Osteocyte (in vitro differentiated cells): ENCODE data around the gene IRAK3. TPM values are rescaled to one million over a fixed set of nuclear protein-coding genes. Genes with fewer than 3 reads are reported as not detected.

Experiments
- DNase-seq: peaks from one replicate; pipeline ENCODE4 v3.0.0; 2021; ENCODE audit warnings: mixed read lengths; ENCODE audit not compliant: unreplicated experiment; ENCODE audit errors: extremely low spot score
- H3K27ac Mint-ChIP-seq: one replicate; pipeline ENCODE4 v1.8.0; 2021; ENCODE audit warnings: mild to moderate bottlenecking, mixed read lengths; ENCODE audit not compliant: unreplicated experiment
- H3K27me3 Mint-ChIP-seq: one replicate; pipeline ENCODE4 v1.8.0; 2021; ENCODE audit warnings: mixed read lengths; ENCODE audit not compliant: unreplicated experiment
- H3K36me3 Mint-ChIP-seq: one replicate; pipeline ENCODE4 v1.8.0; 2021; ENCODE audit warnings: mixed read lengths; ENCODE audit not compliant: unreplicated experiment
- H3K4me1 Mint-ChIP-seq: one replicate; pipeline ENCODE4 v1.8.0; 2021; ENCODE audit warnings: mixed read lengths; ENCODE audit not compliant: unreplicated experiment
- H3K4me3 Mint-ChIP-seq: one replicate; pipeline ENCODE4 v1.8.0; 2021; ENCODE audit warnings: mild to moderate bottlenecking, moderate library complexity, mixed read lengths; ENCODE audit not compliant: unreplicated experiment
- H3K9me3 Mint-ChIP-seq: one replicate; pipeline ENCODE4 v1.8.0; 2021; ENCODE audit warnings: mixed read lengths; ENCODE audit not compliant: unreplicated experiment
- total RNA-seq: library from RNA; stranded (reverse); gene quantifications from 2 replicates; pipeline ENCODE4 v1.2.1, GENCODE V29; 2021
- TF ChIP-seq, protein P1 (sequence below): fragments of 200-600 bp; sonication (generic); IDR thresholded peaks from 2 replicates; pipeline ENCODE4 v1.5.0; 2021; ENCODE audit warnings: antibody characterized with exemption, mild to moderate bottlenecking, moderate library complexity

IRAK3 gene
- total RNA-seq, 1 donor from 2014 or later, result 0.32 TPM

DNA sequence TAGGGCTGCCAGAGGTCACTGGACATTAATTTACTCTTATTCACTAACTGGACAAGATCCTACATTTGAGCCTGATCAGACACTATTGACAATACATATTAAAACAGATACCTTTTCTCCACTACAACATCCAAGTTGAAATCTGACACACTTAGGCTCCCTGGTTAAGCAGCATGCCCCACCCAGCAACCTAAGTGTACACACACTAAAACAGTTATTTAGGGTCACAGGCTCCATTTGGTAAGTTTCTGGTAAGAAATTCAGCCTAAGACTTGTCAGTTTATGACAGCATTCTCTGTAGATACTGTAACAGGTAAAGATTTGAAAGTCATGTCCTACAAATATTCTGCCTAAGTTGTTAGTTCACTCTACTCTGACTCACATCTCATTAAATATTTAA is 46.2 kb upstream of the IRAK3 start:
- TF ChIP-seq, protein P1, sequence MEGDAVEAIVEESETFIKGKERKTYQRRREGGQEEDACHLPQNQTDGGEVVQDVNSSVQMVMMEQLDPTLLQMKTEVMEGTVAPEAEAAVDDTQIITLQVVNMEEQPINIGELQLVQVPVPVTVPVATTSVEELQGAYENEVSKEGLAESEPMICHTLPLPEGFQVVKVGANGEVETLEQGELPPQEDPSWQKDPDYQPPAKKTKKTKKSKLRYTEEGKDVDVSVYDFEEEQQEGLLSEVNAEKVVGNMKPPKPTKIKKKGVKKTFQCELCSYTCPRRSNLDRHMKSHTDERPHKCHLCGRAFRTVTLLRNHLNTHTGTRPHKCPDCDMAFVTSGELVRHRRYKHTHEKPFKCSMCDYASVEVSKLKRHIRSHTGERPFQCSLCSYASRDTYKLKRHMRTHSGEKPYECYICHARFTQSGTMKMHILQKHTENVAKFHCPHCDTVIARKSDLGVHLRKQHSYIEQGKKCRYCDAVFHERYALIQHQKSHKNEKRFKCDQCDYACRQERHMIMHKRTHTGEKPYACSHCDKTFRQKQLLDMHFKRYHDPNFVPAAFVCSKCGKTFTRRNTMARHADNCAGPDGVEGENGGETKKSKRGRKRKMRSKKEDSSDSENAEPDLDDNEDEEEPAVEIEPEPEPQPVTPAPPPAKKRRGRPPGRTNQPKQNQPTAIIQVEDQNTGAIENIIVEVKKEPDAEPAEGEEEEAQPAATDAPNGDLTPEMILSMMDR, result no peak
- Mint-ChIP-seq H3K27me3 (no peaks in the 10 kb centered on the region), H3K27ac (no peak overlapping the region), H3K4me1 (peaks cover 4% of the 10 kb centered on the region), H3K9me3 (peaks cover 26% of the 10 kb centered on the region), H3K4me3 (no peak overlapping the region), H3K36me3 (peaks cover 34% of the 10 kb centered on the region)
- no peak for DNase-seq

DNA sequence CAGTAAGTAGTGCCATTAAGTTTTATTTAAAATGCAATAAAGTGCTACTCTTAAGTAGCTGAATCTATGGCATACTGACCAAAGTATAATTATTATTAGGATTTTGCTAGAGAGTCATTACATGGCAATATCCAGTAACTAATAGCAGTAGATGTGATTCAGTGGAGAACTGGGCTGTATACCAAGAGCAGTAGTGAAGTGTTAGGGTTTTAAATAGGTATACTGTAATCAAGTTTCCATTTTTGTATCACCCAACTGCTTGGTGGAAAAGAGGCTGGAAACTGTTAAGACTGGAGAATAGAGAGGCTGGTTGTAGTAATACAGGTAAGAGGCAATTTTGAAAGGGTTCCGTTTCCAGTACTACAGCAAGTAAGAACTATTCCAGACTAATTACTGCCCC is 45.1 kb upstream of the IRAK3 start:
- no peak for DNase-seq
- peaks cover 4% of the 10 kb centered on the region for H3K4me1 Mint-ChIP-seq
- TF ChIP-seq, protein P1, result no peak
- peaks cover 33% of the 10 kb centered on the region for H3K36me3 Mint-ChIP-seq
- H3K27ac Mint-ChIP-seq, result no peak overlapping the region
- H3K27me3 Mint-ChIP-seq, result no peaks in the 10 kb centered on the region
- H3K4me3 Mint-ChIP-seq, result no peak overlapping the region
- H3K9me3 Mint-ChIP-seq, result peaks cover 26% of the 10 kb centered on the region

DNA sequence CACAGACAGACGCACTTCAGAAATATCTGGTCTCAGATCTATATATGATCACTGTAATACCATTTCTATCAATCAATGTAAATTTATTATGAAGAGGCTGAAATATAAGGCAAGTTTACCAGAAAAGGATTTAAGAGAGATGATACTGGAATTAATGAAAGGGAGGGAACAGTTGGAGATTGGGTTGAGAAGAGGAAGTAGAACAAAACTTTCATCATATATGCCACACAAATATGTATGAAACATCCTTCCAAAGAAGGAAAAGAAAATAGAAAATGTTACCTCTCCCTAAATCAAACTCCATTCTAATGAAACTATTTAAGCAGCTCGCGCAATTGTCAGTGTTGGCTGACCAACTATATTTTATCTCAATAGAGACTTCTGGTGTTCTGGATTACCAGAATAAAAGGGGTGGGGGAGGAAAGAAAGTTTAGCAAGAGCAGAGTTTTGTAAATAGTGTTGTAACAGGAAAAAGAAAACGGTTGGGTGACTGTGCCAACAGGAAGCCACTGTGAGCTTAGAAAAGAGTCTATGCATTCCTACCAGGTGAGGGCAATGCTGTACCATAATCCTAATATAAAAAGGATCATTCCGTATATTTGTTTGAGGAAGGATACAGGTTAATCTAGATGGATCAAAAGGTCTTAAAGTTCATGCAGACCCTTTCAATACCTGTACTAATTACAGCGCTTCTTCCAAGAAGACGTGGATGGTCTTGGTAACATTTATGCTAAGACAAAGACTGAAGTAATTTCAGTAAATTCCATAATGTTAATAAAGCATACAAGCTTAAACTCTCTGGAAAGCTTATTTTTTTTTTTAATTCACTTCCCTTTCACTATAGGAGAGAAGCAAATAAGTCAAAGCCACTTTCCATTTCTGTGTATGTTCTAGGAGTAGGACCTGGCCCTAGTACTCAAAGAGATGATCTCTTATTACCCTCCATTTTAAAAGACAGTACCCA is 43.9 kb upstream of the IRAK3 start:
- peaks cover 27% of the 10 kb centered on the region for H3K36me3 Mint-ChIP-seq
- H3K9me3 Mint-ChIP-seq, result peaks cover 17% of the 10 kb centered on the region
- no peak overlapping the region for H3K27ac Mint-ChIP-seq
- no peak for DNase-seq
- TF ChIP-seq, protein P1, result peak; percentile 61
- peaks cover 4% of the 10 kb centered on the region for H3K4me1 Mint-ChIP-seq
- H3K4me3 Mint-ChIP-seq, result no peak overlapping the region
- H3K27me3 Mint-ChIP-seq, result no peaks in the 10 kb centered on the region

DNA sequence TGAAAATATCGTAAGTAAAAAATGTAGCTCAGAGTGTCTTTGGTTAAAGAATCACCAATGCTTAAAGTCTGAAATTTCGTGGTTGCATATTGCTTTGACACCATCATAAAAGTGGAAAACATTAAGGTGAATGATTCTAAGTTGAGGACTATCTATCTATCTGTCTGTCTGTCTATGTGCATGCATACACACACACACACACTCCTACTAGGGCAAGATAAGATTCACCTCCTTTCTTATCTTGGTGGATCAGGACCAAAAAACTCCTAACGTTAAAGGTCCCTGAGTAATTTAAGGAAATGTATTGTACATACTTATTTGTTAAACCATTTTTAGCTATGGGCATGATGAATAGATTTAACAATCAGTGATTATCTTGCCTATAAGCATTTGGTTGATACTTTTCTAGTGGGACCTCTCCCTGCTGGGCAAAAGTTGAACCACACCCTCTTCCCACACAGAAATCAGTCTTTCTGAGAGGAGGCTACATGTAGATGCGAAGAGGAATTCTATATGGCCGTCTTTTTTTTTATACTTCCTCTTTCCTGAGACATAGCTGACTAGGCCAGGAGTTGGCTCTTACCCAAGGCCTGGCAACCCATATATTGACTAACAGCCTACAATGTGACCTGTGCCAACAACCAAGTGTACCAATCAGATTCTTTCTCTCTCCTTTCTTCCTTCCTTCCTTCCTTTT is 39.2 kb upstream of the IRAK3 start:
- Mint-ChIP-seq H3K4me3 (no peak overlapping the region), H3K36me3 (peaks cover 8% of the 10 kb centered on the region)

More for the DNA sequence above, 39.2 kb upstream of the IRAK3 start:
- TF ChIP-seq, protein P1, result no peak
- no peaks in the 10 kb centered on the region for H3K9me3 Mint-ChIP-seq
- H3K27ac Mint-ChIP-seq, result no peak overlapping the region
- H3K4me1 Mint-ChIP-seq, result peaks cover 3% of the 10 kb centered on the region
- DNase-seq, result no peak
- peaks cover 9% of the 10 kb centered on the region for H3K27me3 Mint-ChIP-seq
